HepG2 (cell line): ENCODE data around the gene JAZF1.

Source experiments
- ETV6 ChIP-seq: sonication (generic); formaldehyde crosslinking; conservative IDR thresholded peaks from 2 replicates; pipeline ENCODE4 v1.4.0; 2020; ENCODE audit warnings: missing genetic modification reagents
- HNRNPLL ChIP-seq: fragments of 200-400 bp; formaldehyde crosslinking; IDR thresholded peaks from 2 replicates; pipeline ENCODE4 v1.6.1; 2017; ENCODE audit warnings: mild to moderate bottlenecking, low read depth, low read length; ENCODE audit not compliant: poor library complexity, severe bottlenecking
- NR3C1 ChIP-seq: sonication (generic); formaldehyde crosslinking; IDR thresholded peaks from 2 replicates; pipeline ENCODE4 v1.4.0; 2020; ENCODE audit warnings: missing genetic modification reagents
- SALL2 ChIP-seq: sonication (generic); formaldehyde crosslinking; IDR thresholded peaks from 2 replicates; pipeline ENCODE4 v1.8.1; 2023; ENCODE audit warnings: mild to moderate bottlenecking, missing genetic modification reagents, inconsistent platforms
- SRSF1 ChIP-seq: fragments of 200-400 bp; formaldehyde crosslinking; optimal IDR thresholded peaks from 2 replicates; pipeline ENCODE3; 2017; ENCODE audit warnings: mild to moderate bottlenecking, low read depth, low read length, moderate library complexity
- TAF15 ChIP-seq: fragments of 200-400 bp; formaldehyde crosslinking; IDR thresholded peaks from one replicate; pipeline ENCODE4 v1.6.1; 2018; ENCODE audit warnings: mild to moderate bottlenecking, low read depth, low read length; ENCODE audit not compliant: poor library complexity, severe bottlenecking
- TCF12 ChIP-seq, 2 experiments: fragments of 450-650 bp in 1 of 2; sonication (generic) in 1 of 2; formaldehyde crosslinking in 1 of 2; IDR thresholded peaks; 2 replicates each; pipeline versions ENCODE4 v1.6.1 to v1.8.0; 2017 to 2022; ENCODE audit warnings: antibody characterized with exemption in 1 of 2, mild to moderate bottlenecking in 1 of 2, missing genetic modification reagents in 1 of 2, moderate library complexity in 1 of 2
- ZEB1 ChIP-seq: IDR thresholded peaks from 2 replicates; pipeline ENCODE4 v1.6.1; 2012; ENCODE audit warnings: mild to moderate bottlenecking, low read depth, inconsistent platforms; ENCODE audit not compliant: insufficient replicate concordance
- ZNF577 ChIP-seq: sonication (generic); formaldehyde crosslinking; IDR thresholded peaks from 2 replicates; pipeline ENCODE4 v1.4.0; 2020; ENCODE audit warnings: mild to moderate bottlenecking, low read depth, missing genetic modification reagents, borderline replicate concordance
- ZNF616 ChIP-seq: sonication (generic); formaldehyde crosslinking; IDR thresholded peaks from 2 replicates; pipeline ENCODE4 v1.5.0; 2020; ENCODE audit warnings: low read depth, mild to moderate bottlenecking, missing genetic modification reagents
- ZNF672 ChIP-seq: sonication (generic); formaldehyde crosslinking; IDR thresholded peaks from 2 replicates; pipeline ENCODE4 v1.8.1; 2022; ENCODE audit warnings: missing genetic modification reagents
- TF ChIP-seq, protein P1 (sequence below): sonication (generic); formaldehyde crosslinking; IDR thresholded peaks from 2 replicates; pipeline ENCODE4 v1.4.0; 2020; ENCODE audit warnings: missing genetic modification reagents, borderline replicate concordance
- TF ChIP-seq, protein P2 (sequence below): sonication (generic); formaldehyde crosslinking; IDR thresholded peaks from 2 replicates; pipeline ENCODE4 v1.8.0; 2022; ENCODE audit warnings: mild to moderate bottlenecking, missing genetic modification reagents, borderline replicate concordance

DNA sequence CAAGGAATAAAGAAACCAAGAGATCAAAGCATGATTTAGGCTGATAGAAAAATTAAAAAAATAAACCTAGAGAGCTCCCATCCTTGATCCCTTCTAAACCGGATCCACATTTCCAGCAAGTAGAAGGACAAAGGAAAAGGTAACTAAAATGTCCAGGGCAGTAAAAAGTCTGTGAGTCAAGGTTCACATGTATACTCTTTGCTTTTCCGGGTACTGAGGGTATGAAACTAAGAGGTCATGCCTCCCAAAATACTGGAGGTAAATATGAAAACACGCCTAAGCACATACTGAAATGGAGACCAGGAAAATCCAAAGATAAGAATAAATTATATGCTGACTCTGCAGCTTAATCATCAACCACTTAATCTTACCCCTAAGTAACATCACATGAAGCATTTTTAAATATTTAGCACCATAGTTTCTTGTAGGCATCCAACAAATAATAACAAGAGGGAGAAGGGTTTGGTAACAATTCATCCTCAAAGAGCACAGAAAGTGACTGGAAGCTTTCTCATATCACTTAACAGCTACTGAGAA, 35.4 kb downstream of the JAZF1 start:
- TF ChIP-seq NR3C1 (CRISPR knock-in tag) (no peak), SRSF1 (no peak), TCF12 (IDR thresholded peaks at IDR 0.05) (no peak), TCF12 (CRISPR knock-in tag; IDR thresholded peaks at IDR 0.05) (no peak), ZEB1 (no peak), SALL2 (no peak), ZNF577 (CRISPR knock-in tag) (no peak), HNRNPLL (no peak), TAF15 (no peak), ZNF672 (CRISPR knock-in tag) (no peak), ZNF616 (no peak), ETV6 (CRISPR knock-in tag) (no peak)
- TF ChIP-seq, protein P1, sequence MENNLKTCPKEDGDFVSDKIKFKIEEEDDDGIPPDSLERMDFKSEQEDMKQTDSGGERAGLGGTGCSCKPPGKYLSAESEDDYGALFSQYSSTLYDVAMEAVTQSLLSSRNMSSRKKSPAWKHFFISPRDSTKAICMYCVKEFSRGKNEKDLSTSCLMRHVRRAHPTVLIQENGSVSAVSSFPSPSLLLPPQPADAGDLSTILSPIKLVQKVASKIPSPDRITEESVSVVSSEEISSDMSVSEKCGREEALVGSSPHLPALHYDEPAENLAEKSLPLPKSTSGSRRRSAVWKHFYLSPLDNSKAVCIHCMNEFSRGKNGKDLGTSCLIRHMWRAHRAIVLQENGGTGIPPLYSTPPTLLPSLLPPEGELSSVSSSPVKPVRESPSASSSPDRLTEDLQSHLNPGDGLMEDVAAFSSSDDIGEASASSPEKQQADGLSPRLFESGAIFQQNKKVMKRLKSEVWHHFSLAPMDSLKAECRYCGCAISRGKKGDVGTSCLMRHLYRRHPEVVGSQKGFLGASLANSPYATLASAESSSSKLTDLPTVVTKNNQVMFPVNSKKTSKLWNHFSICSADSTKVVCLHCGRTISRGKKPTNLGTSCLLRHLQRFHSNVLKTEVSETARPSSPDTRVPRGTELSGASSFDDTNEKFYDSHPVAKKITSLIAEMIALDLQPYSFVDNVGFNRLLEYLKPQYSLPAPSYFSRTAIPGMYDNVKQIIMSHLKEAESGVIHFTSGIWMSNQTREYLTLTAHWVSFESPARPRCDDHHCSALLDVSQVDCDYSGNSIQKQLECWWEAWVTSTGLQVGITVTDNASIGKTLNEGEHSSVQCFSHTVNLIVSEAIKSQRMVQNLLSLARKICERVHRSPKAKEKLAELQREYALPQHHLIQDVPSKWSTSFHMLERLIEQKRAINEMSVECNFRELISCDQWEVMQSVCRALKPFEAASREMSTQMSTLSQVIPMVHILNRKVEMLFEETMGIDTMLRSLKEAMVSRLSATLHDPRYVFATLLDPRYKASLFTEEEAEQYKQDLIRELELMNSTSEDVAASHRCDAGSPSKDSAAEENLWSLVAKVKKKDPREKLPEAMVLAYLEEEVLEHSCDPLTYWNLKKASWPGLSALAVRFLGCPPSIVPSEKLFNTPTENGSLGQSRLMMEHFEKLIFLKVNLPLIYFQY = no peak
- TF ChIP-seq, protein P2, sequence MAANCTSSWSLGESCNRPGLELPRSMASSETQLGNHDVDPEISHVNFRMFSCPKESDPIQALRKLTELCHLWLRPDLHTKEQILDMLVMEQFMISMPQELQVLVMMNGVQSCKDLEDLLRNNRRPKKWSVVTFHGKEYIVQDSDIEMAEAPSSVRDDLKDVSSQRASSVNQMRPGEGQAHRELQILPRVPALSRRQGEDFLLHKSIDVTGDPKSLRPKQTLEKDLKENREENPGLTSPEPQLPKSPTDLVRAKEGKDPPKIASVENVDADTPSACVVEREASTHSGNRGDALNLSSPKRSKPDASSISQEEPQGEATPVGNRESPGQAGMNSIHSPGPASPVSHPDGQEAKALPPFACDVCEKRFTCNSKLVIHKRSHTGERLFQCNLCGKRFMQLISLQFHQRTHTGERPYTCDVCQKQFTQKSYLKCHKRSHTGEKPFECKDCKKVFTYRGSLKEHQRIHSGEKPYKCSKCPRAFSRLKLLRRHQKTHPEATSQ = no peak
